Activated CD8-positive, alpha-beta T cell treated with anti-CD3 and anti-CD28 coated beads for 36 hours (primary cell): ENCODE measurements around the gene SGCG. TPM values are rescaled to one million over a fixed set of nuclear protein-coding genes. Genes with fewer than 3 reads are reported as not detected.
"Not testable (repeated sequence)": the region's sequence is repeated elsewhere in the genome, so short reads cannot be mapped to it uniquely, and the experiment has no call there.

Source experiments
- ATAC-seq: fragments of 200-7000 bp; cut with Tn5 transposase; one replicate; pipeline ENCODE4 v1.10.0; 2021; ENCODE audit warnings: mild to moderate bottlenecking, moderate library complexity
- CTCF ChIA-PET: fragments of 350-600 bp; sonication (Branson Sonifier 250); formaldehyde crosslinking; loops from one replicate; lab custom pipeline; 2021; ENCODE audit warnings: antibody characterized with exemption; lab: Charles Lee
- POLR2A ChIA-PET: fragments of 350-600 bp; sonication (Branson Sonifier 250); formaldehyde crosslinking; loops from one replicate; lab custom pipeline; 2021; ENCODE audit warnings: antibody characterized with exemption; lab: Charles Lee
- DNase-seq: peaks from one replicate; pipeline ENCODE4 v3.0.0-alpha.2; 2020
- H3K27ac Mint-ChIP-seq: one replicate; pipeline ENCODE4 v1.8.0; 2021; ENCODE audit warnings: mild to moderate bottlenecking, mixed read lengths
- H3K27me3 Mint-ChIP-seq: one replicate; pipeline ENCODE4 v1.8.0; 2021; ENCODE audit warnings: mixed read lengths
- H3K36me3 Mint-ChIP-seq: one replicate; pipeline ENCODE4 v1.8.0; 2021; ENCODE audit warnings: low read depth, mixed read lengths
- H3K4me1 Mint-ChIP-seq: one replicate; pipeline ENCODE4 v1.8.0; 2021; ENCODE audit warnings: low read depth, mixed read lengths
- H3K4me3 Mint-ChIP-seq: one replicate; pipeline ENCODE4 v1.8.0; 2021; ENCODE audit warnings: mild to moderate bottlenecking, moderate library complexity, mixed read lengths
- H3K9me3 Mint-ChIP-seq: one replicate; pipeline ENCODE4 v1.8.0; 2021; ENCODE audit warnings: mixed read lengths
- CTCF ChIP-seq: fragments of 200-600 bp; IDR thresholded peaks from one replicate; pipeline ENCODE4 v1.8.0; 2022; ENCODE audit warnings: antibody characterized with exemption, mild to moderate bottlenecking
- intact Hi-C: fragments of 100-400 bp; cut with micrococcal nuclease; formaldehyde crosslinking; loops from one replicate; pipeline ENCODE4 v1.10.0; 2022
- total RNA-seq, 2 experiments: library from RNA; stranded (reverse); gene quantifications; one replicate each; pipeline ENCODE4 v1.2.3, GENCODE V29; 2021

The SGCG gene
- not detected for total RNA-seq

DNA sequence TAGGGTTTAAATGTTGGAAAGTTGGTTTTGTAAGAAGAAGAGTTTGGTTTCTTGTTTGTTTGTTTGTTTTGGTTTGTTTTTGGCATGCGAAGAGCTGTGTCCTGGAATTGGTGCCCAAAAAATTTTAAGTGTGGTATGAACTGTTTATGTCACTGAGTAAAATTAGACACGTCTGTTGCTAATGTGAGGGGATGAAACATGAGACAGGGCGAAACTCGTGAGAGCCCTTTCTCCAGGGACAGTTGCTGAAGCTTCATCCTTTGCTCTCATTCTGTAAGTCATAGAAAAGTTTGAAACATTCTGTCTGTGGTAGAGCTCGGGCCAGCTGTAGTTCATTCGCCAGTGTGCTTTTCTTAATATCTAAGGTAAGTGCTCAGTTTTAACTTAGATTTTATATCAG is at the start of gene SGCG:
TSS of gene SGCG (plus strand) at position 269 of the 400 bp plus-strand sequence. CDS start 22,716 bp downstream, outside the sequence.
- H3K9me3 Mint-ChIP-seq = peaks cover 5% of the 10 kb centered on the region
- ChIA-PET CTCF (no interaction called here), POLR2A (no interaction called here)
- no peak within 1 kb of the TSS for H3K27ac Mint-ChIP-seq
- ATAC-seq (no peak), DNase-seq (no peak)
- no peaks in the 10 kb centered on the region for H3K4me1 Mint-ChIP-seq
- H3K4me3 Mint-ChIP-seq = no peak within 1 kb of the TSS
- intact Hi-C loops = no loop called here
- no peaks in the 10 kb centered on the region for H3K36me3 Mint-ChIP-seq
- TF ChIP-seq CTCF = no peak
- peaks cover 7% of the 10 kb centered on the region for H3K27me3 Mint-ChIP-seq

- Mint-ChIP-seq H3K27ac (no peak overlapping the region), H3K36me3 (no peaks in the 10 kb centered on the region), H3K4me3 (no peak overlapping the region), H3K9me3 (no peaks in the 10 kb centered on the region), H3K4me1 (no peaks in the 10 kb centered on the region), H3K27me3 (peaks cover 2% of the 10 kb centered on the region)
- no peak for TF ChIP-seq CTCF
- ATAC-seq (no peak), DNase-seq (no peak)
- ChIA-PET CTCF (no interaction called here), POLR2A (no interaction called here)
- intact Hi-C loops = no loop called here
These were observed 46.2 kb upstream of the SGCG start for GRCh38 chr13:23134542-23134941.

- Mint-ChIP-seq H3K4me1 (no peaks in the 10 kb centered on the region), H3K27me3 (no peaks in the 10 kb centered on the region), H3K9me3 (no peaks in the 10 kb centered on the region), H3K36me3 (no peaks in the 10 kb centered on the region), H3K27ac (no peak overlapping the region), H3K4me3 (no peak overlapping the region)
- CTCF ChIA-PET = no interaction called here
- intact Hi-C loops = no loop called here
- no peak for TF ChIP-seq CTCF
- no peak for ATAC-seq
- DNase-seq = no peak
- POLR2A ChIA-PET = no interaction called here
These were observed 40.3 kb upstream of the SGCG start for GRCh38 chr13:23140492-23140891.

DNA sequence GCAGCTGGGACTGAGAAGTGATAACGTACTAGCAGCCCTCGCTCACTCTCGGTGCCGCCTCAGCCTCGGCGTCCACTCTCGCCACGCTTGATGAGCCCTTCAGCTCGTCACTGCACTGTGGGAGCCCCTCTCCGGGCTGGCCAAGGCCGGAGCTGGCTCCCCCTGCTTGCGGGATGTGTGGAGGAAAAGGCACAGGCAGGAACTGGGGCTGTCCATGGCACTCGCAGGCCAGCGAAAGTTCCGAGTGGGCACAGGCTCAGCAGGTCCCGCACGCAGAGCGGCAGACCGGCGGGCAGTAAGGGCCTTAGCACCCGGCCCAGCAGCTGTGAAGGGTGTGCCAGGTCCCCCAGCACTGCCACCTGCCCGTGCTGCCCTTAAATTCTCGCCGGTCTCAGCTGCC is 38.8 kb upstream of the SGCG start:
- ChIA-PET POLR2A (no interaction called here), CTCF (no interaction called here)
- DNase-seq = no peak
- H3K27ac Mint-ChIP-seq = no peak overlapping the region
- H3K9me3 Mint-ChIP-seq = no peaks in the 10 kb centered on the region
- no peaks in the 10 kb centered on the region for H3K36me3 Mint-ChIP-seq
- no peak for ATAC-seq
- H3K4me1 Mint-ChIP-seq = no peaks in the 10 kb centered on the region
- peaks cover 1% of the 10 kb centered on the region for H3K27me3 Mint-ChIP-seq
- TF ChIP-seq CTCF = no peak
- H3K4me3 Mint-ChIP-seq = no peak overlapping the region
- intact Hi-C loops = no loop called here

DNA sequence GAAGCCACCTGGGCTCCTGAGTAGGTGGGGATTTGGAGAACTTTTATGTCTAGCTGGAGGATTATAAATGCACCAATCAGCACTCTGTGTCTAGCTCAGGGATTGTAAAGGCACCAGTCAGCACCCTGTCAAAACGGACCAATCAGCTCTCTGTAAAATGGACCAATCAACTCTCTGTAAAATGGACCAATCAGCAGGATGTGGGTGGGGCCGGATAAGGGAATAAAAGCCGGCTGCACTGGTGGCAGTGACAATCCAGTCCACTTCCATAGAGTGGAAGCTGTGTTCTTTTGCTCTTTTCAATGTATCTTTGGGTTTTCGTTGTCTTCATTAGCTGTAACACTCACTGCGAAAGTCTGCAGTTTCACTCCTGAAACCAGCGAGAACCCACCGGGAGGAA is 38.2 kb upstream of the SGCG start:
- H3K36me3 Mint-ChIP-seq, intact Hi-C loops, H3K27me3 Mint-ChIP-seq, H3K9me3 Mint-ChIP-seq, CTCF ChIA-PET, DNase-seq, ATAC-seq, H3K4me1 Mint-ChIP-seq, H3K27ac Mint-ChIP-seq, H3K4me3 Mint-ChIP-seq, POLR2A ChIA-PET: not testable (repeated sequence)

DNA sequence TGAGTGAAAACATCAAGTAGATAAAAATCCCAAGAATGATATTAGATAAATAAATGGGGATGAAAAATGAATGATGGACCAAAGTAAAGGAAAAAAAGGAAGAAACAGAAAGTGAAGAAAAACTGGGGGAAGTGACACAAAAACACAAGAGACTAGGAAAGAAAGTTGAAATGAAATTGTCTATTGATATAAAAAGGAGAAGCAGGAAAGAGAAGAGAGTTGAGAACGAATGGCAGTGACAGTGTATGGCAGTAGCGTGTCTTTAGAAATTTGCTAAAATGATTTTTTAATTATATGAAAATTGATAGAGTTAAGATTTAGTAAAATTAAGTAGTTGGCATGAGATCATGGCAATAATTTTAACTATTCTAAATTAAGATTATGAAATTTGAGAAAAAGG is 36.3 kb upstream of the SGCG start:
- intact Hi-C loops = no loop called here
- Mint-ChIP-seq H3K36me3 (no peaks in the 10 kb centered on the region), H3K27me3 (peaks cover 1% of the 10 kb centered on the region), H3K4me3 (no peak overlapping the region), H3K4me1 (no peaks in the 10 kb centered on the region), H3K27ac (no peak overlapping the region), H3K9me3 (no peaks in the 10 kb centered on the region)
- no peak for ATAC-seq
- ChIA-PET CTCF (no interaction called here), POLR2A (interaction anchor here (0.6 kb wide), 1 partner anchor 7 kb away, joined by 3 read pairs; no protein-coding TSS in a partner anchor)
- DNase-seq = no peak
- TF ChIP-seq CTCF = no peak
